Measurements from ENCODE around the gene NSMCE1. TPM values are rescaled to one million over a fixed set of nuclear protein-coding genes. Genes with fewer than 3 reads are reported as not detected.
A peak's percentile ranks its signal among the peaks of the same experiment; 100 is the strongest.

Gene NSMCE1
- total RNA-seq, 1 experiment from 2014 or later, result 85.5 TPM

- no peak for DNase-seq (ENCODE audit: low read depth)
Observed at GRCh38 chr16:27243725-27244362, 24.7 kb downstream of the NSMCE1 start.

- DNase-seq (ENCODE audit: low read depth), result peak; percentile 90
Observed at GRCh38 chr16:27242868-27243590, 25.5 kb downstream of the NSMCE1 start.

GRCh38 chr16:27242398-27242797 is 26.2 kb downstream of the NSMCE1 start:
- DNase-seq (ENCODE audit: low read depth), result no peak

GRCh38 chr16:27241658-27242057 is 26.9 kb downstream of the NSMCE1 start:
- peak; percentile 15 for DNase-seq (ENCODE audit: low read depth)

GRCh38 chr16:27240948-27241531 is 27.5 kb downstream of the NSMCE1 start:
- DNase-seq (ENCODE audit: low read depth), result peak; percentile 73

- DNase-seq (ENCODE audit: low read depth), result no peak
Observed at GRCh38 chr16:27239906-27240655, 28.5 kb downstream of the NSMCE1 start.

GRCh38 chr16:27239026-27239425 is 29.5 kb downstream of the NSMCE1 start:
- DNase-seq (ENCODE audit: low read depth), result no peak

- DNase-seq (ENCODE audit: low read depth), result no peak
Observed at GRCh38 chr16:27238591-27238990, 30.0 kb downstream of the NSMCE1 start.

GRCh38 chr16:27238016-27238587 is 30.5 kb downstream of the NSMCE1 start:
- DNase-seq (ENCODE audit: low read depth), result no peak

GRCh38 chr16:27237219-27238015 is 31.2 kb downstream of the NSMCE1 start:
- DNase-seq (ENCODE audit: low read depth), result no peak

- DNase-seq (ENCODE audit: low read depth), result no peak
Observed at GRCh38 chr16:27236635-27237218, 31.8 kb downstream of the NSMCE1 start.

GRCh38 chr16:27235938-27236245 is 32.7 kb downstream of the NSMCE1 start:
- DNase-seq (ENCODE audit: low read depth), result no peak

- DNase-seq (ENCODE audit: low read depth), result peak; percentile 90
Observed at GRCh38 chr16:27235055-27235937, 33.3 kb downstream of the NSMCE1 start.

GRCh38 chr16:27234603-27235002 is 34.0 kb downstream of the NSMCE1 start:
- no peak for DNase-seq (ENCODE audit: low read depth)

GRCh38 chr16:27234171-27234570 is 34.4 kb downstream of the NSMCE1 start:
- DNase-seq (ENCODE audit: low read depth), result no peak

GRCh38 chr16:27233731-27234130 is 34.8 kb downstream of the NSMCE1 start:
- DNase-seq (ENCODE audit: low read depth), result no peak

GRCh38 chr16:27232901-27233625 is 35.5 kb downstream of the NSMCE1 start:
- no peak for DNase-seq (ENCODE audit: low read depth)

GRCh38 chr16:27232061-27232900 is 36.3 kb downstream of the NSMCE1 start:
- DNase-seq (ENCODE audit: low read depth), result no peak
